H1 (cell line): ENCODE measurements around the gene VPS26B. TPM values are rescaled to one million over a fixed set of nuclear protein-coding genes. Genes with fewer than 3 reads are reported as not detected.

Experiments used
- CTCF ChIA-PET: fragments of 300-600 bp; sonication (Branson Sonifier 250); formaldehyde crosslinking; loops from one replicate; lab custom pipeline; 2021; ENCODE audit not compliant: partially characterized antibody; lab: Charles Lee
- POLR2A ChIA-PET: fragments of 300-600 bp; sonication (Branson Sonifier 250); formaldehyde crosslinking; loops from one replicate; lab custom pipeline; 2021; ENCODE audit warnings: inconsistent platforms; ENCODE audit not compliant: partially characterized antibody; lab: Charles Lee
- DNase-seq, 2 experiments: peaks; one replicate each; pipeline versions ENCODE4 v3.0.0 to v3.0.0-alpha.2; 2010 to 2022; ENCODE audit warnings: low spot score in 2 of 2, low read depth in 1 of 2, mixed read lengths in 1 of 2
- FAIRE-seq: peaks from 2 replicates; lab custom pipeline; 2011; peaks lifted over from hg19 to GRCh38; lab: Jason Lieb, UNC
- H2AFZ ChIP-seq: 2 replicates; pipeline ENCODE4 v1.8.1; 2012; ENCODE audit warnings: low read length, inconsistent platforms
- H2AK5ac ChIP-seq: 2 replicates; pipeline ENCODE4 v1.6.1; 2013; ENCODE audit warnings: low read depth, low read length
- H2BK120ac ChIP-seq: replicated peaks from 2 replicates; pipeline ENCODE3; 2013; ENCODE audit warnings: low read depth, low read length, inconsistent platforms
- H2BK12ac ChIP-seq: 2 replicates; pipeline ENCODE4 v1.6.1; 2013; ENCODE audit warnings: low read depth, low read length
- H2BK15ac ChIP-seq: 2 replicates; pipeline ENCODE4 v1.6.1; 2013; ENCODE audit warnings: low read length
- H2BK20ac ChIP-seq: 2 replicates; pipeline ENCODE4 v1.6.1; 2013; ENCODE audit warnings: low read length
- H2BK5ac ChIP-seq: 2 replicates; pipeline ENCODE4 v1.6.1; 2013; ENCODE audit warnings: low read depth, low read length
- H3K14ac ChIP-seq: 2 replicates; pipeline ENCODE4 v1.6.1; 2013; ENCODE audit warnings: inconsistent platforms; ENCODE audit not compliant: insufficient read length
- H3K18ac ChIP-seq: 2 replicates; pipeline ENCODE4 v1.6.1; 2013; ENCODE audit warnings: low read length; ENCODE audit errors: extremely low read depth
- H3K23ac ChIP-seq: 2 replicates; pipeline ENCODE4 v1.6.1; 2013; ENCODE audit warnings: inconsistent platforms; ENCODE audit not compliant: insufficient read length
- H3K23me2 ChIP-seq: 2 replicates; pipeline ENCODE4 v1.6.1; 2013; ENCODE audit warnings: low read depth, low read length
- H3K27ac ChIP-seq: 2 replicates; pipeline ENCODE4 v1.6.1; 2011; ENCODE audit warnings: low read depth, low read length, inconsistent platforms
- H3K27me3 ChIP-seq, 4 experiments: replicated peaks in 1 of 4; 1 replicate in 1 of 4; 2 replicates in 3 of 4; pipeline versions ENCODE4 v1.6.1 to v1.8.1; 2011 to 2013; ENCODE audit warnings: low read length in 3 of 4, mild to moderate bottlenecking in 3 of 4, inconsistent platforms in 2 of 4, mixed read lengths in 2 of 4, moderate library complexity in 1 of 4; ENCODE audit not compliant: control insufficient read depth in 3 of 4, insufficient read depth in 3 of 4; ENCODE audit errors: extremely low read depth in 1 of 4
- H3K36me3 ChIP-seq, 4 experiments: 2 replicates each; pipeline versions ENCODE4 v1.6.1 to v1.8.1; 2011 to 2013; ENCODE audit warnings: mild to moderate bottlenecking in 4 of 4, low read length in 3 of 4, moderate library complexity in 2 of 4, control low read depth in 1 of 4, inconsistent platforms in 1 of 4; ENCODE audit not compliant: insufficient read depth in 4 of 4, control insufficient read depth in 2 of 4
- H3K4ac ChIP-seq: replicated peaks from 2 replicates; pipeline ENCODE3; 2013; ENCODE audit warnings: low read length, low read depth, mixed read lengths, inconsistent platforms; ENCODE audit not compliant: insufficient read length
- H3K4me1 ChIP-seq, 4 experiments: replicated peaks in 1 of 4; 1 replicate in 1 of 4; 2 replicates in 3 of 4; pipeline versions ENCODE4 v1.6.1 to v1.8.1; 2011 to 2013; ENCODE audit warnings: low read length in 3 of 4, inconsistent platforms in 2 of 4, mixed read lengths in 1 of 4; ENCODE audit not compliant: insufficient read depth in 4 of 4, control insufficient read depth in 3 of 4
- H3K4me2 ChIP-seq, 2 experiments: 2 replicates each; pipeline versions ENCODE4 v1.6.1 to v1.8.1; 2011 to 2013; ENCODE audit warnings: low read depth in 2 of 2, low read length in 2 of 2, control low read depth in 1 of 2, inconsistent platforms in 1 of 2, mild to moderate bottlenecking in 1 of 2; ENCODE audit not compliant: insufficient read depth in 1 of 2
- H3K4me3 ChIP-seq, 4 experiments: fragments of 200-600, 300-600 bp in 1 of 4; sonication (generic), shearing (Covaris generic), sonication (Bioruptor Twin) in 1 of 4; 2 replicates each; pipeline versions ENCODE4 v1.5.1 to v1.8.1; 2011 to 2016; ENCODE audit warnings: low read length in 4 of 4, low read depth in 3 of 4, control low read depth in 2 of 4, inconsistent platforms in 2 of 4, mild to moderate bottlenecking in 2 of 4, mixed read lengths in 1 of 4, moderate library complexity in 1 of 4; ENCODE audit not compliant: insufficient read depth in 2 of 4; ENCODE audit errors: extremely low read depth in 1 of 4
- H3K56ac ChIP-seq: replicated peaks from 2 replicates; pipeline ENCODE3; 2013; ENCODE audit warnings: low read depth, mild to moderate bottlenecking, mixed read lengths, low read length, inconsistent platforms; ENCODE audit not compliant: insufficient read length
- H3K79me1 ChIP-seq: 2 replicates; pipeline ENCODE4 v1.6.1; 2013; ENCODE audit warnings: low read depth, low read length, control low read depth
- H3K79me2 ChIP-seq, 2 experiments: 2 replicates each; pipeline versions ENCODE4 v1.6.1 to v1.8.1; 2012 to 2013; ENCODE audit warnings: low read length in 2 of 2, mild to moderate bottlenecking in 2 of 2, inconsistent platforms in 1 of 2; ENCODE audit not compliant: insufficient read depth in 2 of 2, control insufficient read depth in 1 of 2
- H3K9ac ChIP-seq, 4 experiments: replicated peaks in 1 of 4; 1 replicate in 1 of 4; 2 replicates in 3 of 4; pipeline versions ENCODE4 v1.6.1 to v1.8.1; 2011 to 2013; ENCODE audit warnings: low read depth in 3 of 4, low read length in 3 of 4, control low read depth in 2 of 4, mild to moderate bottlenecking in 2 of 4, moderate library complexity in 2 of 4, inconsistent platforms in 1 of 4; ENCODE audit errors: extremely low read depth in 1 of 4
- H3K9me3 ChIP-seq, 2 experiments: 2 replicates each; pipeline versions ENCODE4 v1.6.1 to v1.8.1; 2012 to 2013; ENCODE audit warnings: mild to moderate bottlenecking in 2 of 2, moderate library complexity in 2 of 2, control low read depth in 1 of 2, inconsistent platforms in 1 of 2, low read depth in 1 of 2, low read length in 1 of 2, mixed read lengths in 1 of 2; ENCODE audit not compliant: insufficient read depth in 2 of 2
- H4K20me1 ChIP-seq, 2 experiments: replicated peaks in 1 of 2; 2 replicates each; pipeline versions ENCODE3 to v1.8.1; 2011 to 2013; ENCODE audit warnings: inconsistent platforms in 2 of 2, low read length in 2 of 2, mild to moderate bottlenecking in 1 of 2; ENCODE audit not compliant: insufficient read depth in 2 of 2, control insufficient read depth in 1 of 2
- H4K5ac ChIP-seq: 2 replicates; pipeline ENCODE4 v1.6.1; 2013; ENCODE audit warnings: low read length, low read depth, mixed read lengths, inconsistent platforms; ENCODE audit not compliant: insufficient read length
- H4K8ac ChIP-seq: 2 replicates; pipeline ENCODE4 v1.8.0; 2013; ENCODE audit warnings: mild to moderate bottlenecking, moderate library complexity, low read length, inconsistent platforms; ENCODE audit not compliant: insufficient read depth; ENCODE audit errors: extremely low read depth
- H4K91ac ChIP-seq: replicated peaks from 2 replicates; pipeline ENCODE3; 2013; ENCODE audit warnings: low read length, mixed read lengths, inconsistent platforms; ENCODE audit not compliant: insufficient read length
- ATF3 ChIP-seq: IDR thresholded peaks from 2 replicates; pipeline ENCODE4 v1.6.1; 2011; ENCODE audit warnings: low read depth, mild to moderate bottlenecking, low read length; ENCODE audit not compliant: insufficient read depth
- BACH1 ChIP-seq: IDR thresholded peaks from 2 replicates; pipeline ENCODE4 v1.6.1; 2012; ENCODE audit warnings: low read length, improper control_type of control experiment
- BCL11A ChIP-seq, 2 experiments: IDR thresholded peaks; one replicate each; pipeline ENCODE4 v1.6.1; 2011; ENCODE audit warnings: low read depth in 2 of 2, low read length in 2 of 2, mild to moderate bottlenecking in 2 of 2
- EZH2 ChIP-seq: fragments of 200-600 bp; sonication (generic); IDR thresholded peaks from 2 replicates; pipeline ENCODE4 v1.7.1; 2012; ENCODE audit warnings: low read depth, mild to moderate bottlenecking, moderate library complexity, low read length, inconsistent platforms; ENCODE audit not compliant: severe bottlenecking
- JUND ChIP-seq: IDR thresholded peaks from 2 replicates; pipeline ENCODE4 v1.6.1; 2011; ENCODE audit warnings: mild to moderate bottlenecking, improper control_type of control experiment, low read length
- KDM1A ChIP-seq: fragments of 200-600, 300-600 bp; sonication (generic); IDR thresholded peaks from 2 replicates; pipeline ENCODE4 v1.7.1; 2016; ENCODE audit warnings: mild to moderate bottlenecking, low read length, borderline replicate concordance
- KDM5A ChIP-seq: fragments of 200-600 bp; IDR thresholded peaks from 2 replicates; pipeline ENCODE4 v1.7.1; 2012; ENCODE audit warnings: mild to moderate bottlenecking, low read length, inconsistent platforms, mixed read lengths
- RBBP5 ChIP-seq: IDR thresholded peaks from 2 replicates; pipeline ENCODE4 v1.7.1; 2012; ENCODE audit warnings: low read depth, mild to moderate bottlenecking, inconsistent platforms, low read length, moderate library complexity, borderline replicate concordance
- RFX5 ChIP-seq: IDR thresholded peaks from 2 replicates; pipeline ENCODE4 v1.6.1; 2011; ENCODE audit warnings: low read depth, low read length, improper control_type of control experiment, borderline replicate concordance
- RNF2 ChIP-seq: fragments of 200-900, 300-1000 bp; sonication (generic); IDR thresholded peaks from 2 replicates; pipeline ENCODE4 v1.7.1; 2016; ENCODE audit warnings: borderline replicate concordance, low read depth, mild to moderate bottlenecking, antibody characterized with exemption, low read length; ENCODE audit not compliant: poor library complexity, severe bottlenecking; ENCODE audit errors: missing control alignments
- SAP30 ChIP-seq: fragments of 300-600 bp; sonication (generic); IDR thresholded peaks from 2 replicates; pipeline ENCODE4 v1.7.1; 2012; ENCODE audit warnings: low read length, moderate library complexity, mild to moderate bottlenecking, inconsistent platforms; ENCODE audit not compliant: insufficient read depth, insufficient replicate concordance
- TAF7 ChIP-seq: optimal IDR thresholded peaks from 2 replicates; pipeline ENCODE3; 2011; ENCODE audit warnings: low read depth, mild to moderate bottlenecking, inconsistent platforms, low read length, moderate library complexity, borderline replicate concordance
- TCF12 ChIP-seq: IDR thresholded peaks from 2 replicates; pipeline ENCODE4 v1.6.1; 2011; ENCODE audit warnings: low read depth, mild to moderate bottlenecking, low read length
- WGBS, 2 experiments: shearing (Covaris generic) in 1 of 2; methylation state at CpG; one replicate each; pipeline versions ENCODE4 v1.1.6 to v1.1.7; 2013 to 2015; ENCODE audit warnings: low lambda C conversion rate in 2 of 2, mixed read lengths in 2 of 2, inconsistent platforms in 1 of 2, low coverage in 1 of 2, missing lambda C conversion rate in 1 of 2; ENCODE audit not compliant: insufficient replicate concordance in 2 of 2, insufficient coverage in 1 of 2, insufficient read length in 1 of 2; ENCODE audit errors: extremely low coverage in 1 of 2, missing lambda C conversion rate in 1 of 2; 5-methylcytosine and 5-hydroxymethylcytosine counted together
- polyA plus RNA-seq, 7 experiments: library from polyadenylated mRNA; depleted of rRNA in 3 of 7; stranded (reverse) in 5 of 7; unstranded in 2 of 7; fragments of >200 nt in 5 of 7; fragments of 200-250 nt in 2 of 7; gene quantifications; 1 replicate in 5 of 7; 2 replicates in 1 of 7; 4 replicates in 1 of 7; pipeline versions ENCODE4 v1.2.1 to v1.2.3, GENCODE V29; 2011 to 2013; ENCODE audit warnings: missing spikeins in 2 of 7, mixed read lengths in 2 of 7
- total RNA-seq: library from RNA; stranded (reverse); fragmentation: NEBNext Ultra II Directional; extraction: Animal tissue kit (Norgen Biotek cat#: 25700); gene quantifications from 2 replicates; pipeline ENCODE4 v1.2.1, GENCODE V29; 2021

VPS26B gene
- total and polyA plus RNA-seq, 2 of the 8 experiments (the other 6 are each of a cell fraction or from before 2014, with no cell fraction given), result 18.3 to 27.0 TPM

GRCh38 chr11:134243913-134244312 lies 19.4 kb downstream of the VPS26B start:
- Histone ChIP-seq H3K56ac (no peak overlapping the region), H3K27ac (no peak overlapping the region), H2BK12ac (no peak overlapping the region), H3K36me3 (peaks cover 6 to 23% (median 17%) of the 10 kb centered on the region in 4 experiments), H4K5ac (no peak overlapping the region), H2BK120ac (no peak overlapping the region), H3K4me1 (no peaks in the 10 kb centered on the region), H4K91ac (no peak overlapping the region), H2BK5ac (no peak overlapping the region), H2AK5ac (no peak overlapping the region), H3K23ac (no peak overlapping the region), H4K8ac (0 out of 2 replicates have a peak overlapping the region, but pooled peaks have one; percentile 31), H3K79me2 (no peaks in the 10 kb centered on the region), H3K4me3 (no peak overlapping the region), H2BK20ac (no peak overlapping the region), H3K9ac (no peak overlapping the region), H3K14ac (no peak overlapping the region), H4K20me1 (no peaks in the 10 kb centered on the region), H2BK15ac (no peak overlapping the region), H3K18ac (no peak overlapping the region), H3K4ac (no peak overlapping the region), H2AFZ (no peak overlapping the region), H3K23me2 (no peaks in the 10 kb centered on the region), H3K79me1 (no peaks in the 10 kb centered on the region), H3K4me2 (no peak overlapping the region), H3K27me3 (no peaks in the 10 kb centered on the region), H3K9me3 (no peaks in the 10 kb centered on the region)
- 94% methylated on average over 4 of the region's 4 CpGs; no CpG with 5 or more reads in 1 of the 2 experiments for WGBS, 2 experiments
- ChIA-PET POLR2A (interaction anchor here (1.3 to 2.1 kb wide), 2 partner anchors 10 kb away, joined by 5 to 8 read pairs; partner anchors contain the start of genes ACAD8 and THYN1), CTCF (interaction anchor here (0.8 to 3.7 kb wide), 17 partner anchors 9 to 215 kb away, joined by 3 to 23 read pairs (median 4); partner anchors contain the start of genes ACAD8, GLB1L3, NCAPD3 and THYN1)
- FAIRE-seq (no peak), DNase-seq (no peak)
- TF ChIP-seq KDM5A, result no peak
- TF ChIP-seq RNF2, result no peak
- no peak for TF ChIP-seq KDM1A
- no peak for TF ChIP-seq RBBP5
- TF ChIP-seq ATF3, result no peak
- no peak for TF ChIP-seq RFX5
- no peak for TF ChIP-seq BCL11A (IDR thresholded peaks at IDR 0.05; ENCODE audit: low read depth in 2 of 2, low read length in 2 of 2)
- no peak for TF ChIP-seq EZH2
- no peak for TF ChIP-seq JUND
- no peak for TF ChIP-seq TAF7
- no peak for TF ChIP-seq SAP30
- TF ChIP-seq TCF12, result no peak
- no peak for TF ChIP-seq BACH1
